GM13976 (cell line): Measurements from ENCODE around the gene TDG.

Experiments used
- DNase-seq: peaks from one replicate; pipeline ENCODE4 v3.0.0; 2012; ENCODE audit warnings: low spot score
- in situ Hi-C: fragments of 300-500 bp; cut with MboI; formaldehyde crosslinking; loops from one replicate; pipeline ENCODE4 v1.12.0; 2022; ENCODE audit warnings: low sequenced_read_pairs, mixed read lengths, inconsistent platforms; ENCODE audit not compliant: unreplicated experiment
- TF ChIP-seq, protein P1 (sequence below): IDR thresholded peaks from 2 replicates; pipeline ENCODE4 v1.5.1; 2012; ENCODE audit warnings: borderline replicate concordance, mild to moderate bottlenecking; ENCODE audit not compliant: insufficient read depth; ENCODE audit errors: extremely low read depth, missing control alignments, control extremely low read depth

The TDG gene

DNA sequence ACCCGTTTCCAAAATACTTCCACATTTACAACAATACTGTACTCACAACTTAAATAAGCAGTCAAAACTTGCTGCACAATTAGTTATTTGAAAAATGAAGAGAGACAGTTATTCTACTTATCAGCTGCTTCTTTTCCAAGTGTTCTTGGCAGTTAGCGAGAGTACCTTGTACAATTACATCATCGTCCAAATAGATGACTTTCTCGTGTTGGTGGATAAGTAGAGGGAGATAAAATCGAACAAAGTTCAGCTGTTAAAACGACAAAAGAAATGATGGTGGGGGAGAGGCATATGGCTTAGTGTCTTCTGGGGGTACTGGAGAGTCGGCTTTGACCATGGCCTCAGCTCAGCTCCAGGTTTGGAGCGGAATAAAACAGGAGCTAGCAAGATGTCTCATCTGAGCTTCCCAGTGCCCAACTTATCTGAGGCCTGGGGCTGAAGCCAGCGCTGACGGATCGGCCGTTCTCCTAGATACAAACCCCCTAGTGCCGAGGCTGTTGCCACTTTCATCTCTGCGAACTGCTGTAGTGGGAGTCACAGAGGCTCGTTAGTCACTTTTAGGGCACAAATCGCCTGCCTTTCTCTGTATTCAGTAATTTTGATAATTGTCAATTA lies 31.7 kb downstream of the TDG start:
- TF ChIP-seq, protein P1, sequence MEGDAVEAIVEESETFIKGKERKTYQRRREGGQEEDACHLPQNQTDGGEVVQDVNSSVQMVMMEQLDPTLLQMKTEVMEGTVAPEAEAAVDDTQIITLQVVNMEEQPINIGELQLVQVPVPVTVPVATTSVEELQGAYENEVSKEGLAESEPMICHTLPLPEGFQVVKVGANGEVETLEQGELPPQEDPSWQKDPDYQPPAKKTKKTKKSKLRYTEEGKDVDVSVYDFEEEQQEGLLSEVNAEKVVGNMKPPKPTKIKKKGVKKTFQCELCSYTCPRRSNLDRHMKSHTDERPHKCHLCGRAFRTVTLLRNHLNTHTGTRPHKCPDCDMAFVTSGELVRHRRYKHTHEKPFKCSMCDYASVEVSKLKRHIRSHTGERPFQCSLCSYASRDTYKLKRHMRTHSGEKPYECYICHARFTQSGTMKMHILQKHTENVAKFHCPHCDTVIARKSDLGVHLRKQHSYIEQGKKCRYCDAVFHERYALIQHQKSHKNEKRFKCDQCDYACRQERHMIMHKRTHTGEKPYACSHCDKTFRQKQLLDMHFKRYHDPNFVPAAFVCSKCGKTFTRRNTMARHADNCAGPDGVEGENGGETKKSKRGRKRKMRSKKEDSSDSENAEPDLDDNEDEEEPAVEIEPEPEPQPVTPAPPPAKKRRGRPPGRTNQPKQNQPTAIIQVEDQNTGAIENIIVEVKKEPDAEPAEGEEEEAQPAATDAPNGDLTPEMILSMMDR = no peak
- in situ Hi-C loops = no loop called here
- no peak for DNase-seq

DNA sequence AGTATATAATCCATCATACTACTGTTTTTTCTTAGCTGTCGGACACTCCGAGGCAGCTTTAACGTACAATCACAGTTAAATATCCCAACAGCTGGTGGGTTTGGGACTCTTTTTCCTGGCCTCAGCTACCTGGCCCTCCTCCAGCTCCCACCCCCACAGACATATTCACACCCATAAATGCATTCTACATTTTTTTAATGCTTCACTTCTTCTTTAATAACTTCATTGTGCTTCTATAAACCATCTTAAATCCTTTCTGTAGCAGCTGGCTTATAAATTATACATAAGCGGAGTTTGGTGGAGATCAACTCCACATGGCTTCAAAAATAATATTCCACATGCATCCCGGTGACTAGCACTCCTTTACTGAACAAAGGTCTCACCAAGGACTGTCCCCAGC lies 33.3 kb downstream of the TDG start:
- TF ChIP-seq, protein P1 = no peak
- DNase-seq = no peak
- in situ Hi-C loops = no loop called here

DNA sequence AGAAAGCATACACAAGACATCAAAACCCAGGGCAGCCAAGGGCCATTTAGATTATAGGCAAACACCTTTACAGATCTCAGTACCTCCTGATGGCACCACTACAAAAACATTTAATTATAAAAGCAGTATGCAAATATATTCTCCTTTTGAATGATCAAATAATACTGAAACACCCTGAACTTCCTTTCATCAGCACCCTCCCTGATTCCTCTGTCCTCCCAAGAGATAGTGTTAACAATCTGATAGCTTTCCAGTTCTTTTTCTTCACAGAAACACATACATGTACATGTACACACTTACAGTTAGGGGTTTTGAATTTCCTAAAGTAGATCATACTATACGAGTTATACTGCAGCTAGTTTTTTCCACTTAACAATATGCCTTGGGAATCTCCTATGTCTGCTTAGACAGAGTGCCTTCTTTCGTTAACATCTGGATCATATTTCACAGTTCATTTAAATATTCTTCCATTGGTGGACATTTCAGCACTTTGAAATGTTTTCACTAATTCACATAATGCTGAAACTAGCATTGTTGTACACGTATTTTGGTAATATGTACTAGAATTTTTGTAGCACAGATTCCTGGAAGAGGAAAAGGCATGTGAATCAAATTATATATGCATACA lies 35.2 kb downstream of the TDG start:
- in situ Hi-C loops = no loop called here
- DNase-seq = no peak
- TF ChIP-seq, protein P1 = no peak

DNA sequence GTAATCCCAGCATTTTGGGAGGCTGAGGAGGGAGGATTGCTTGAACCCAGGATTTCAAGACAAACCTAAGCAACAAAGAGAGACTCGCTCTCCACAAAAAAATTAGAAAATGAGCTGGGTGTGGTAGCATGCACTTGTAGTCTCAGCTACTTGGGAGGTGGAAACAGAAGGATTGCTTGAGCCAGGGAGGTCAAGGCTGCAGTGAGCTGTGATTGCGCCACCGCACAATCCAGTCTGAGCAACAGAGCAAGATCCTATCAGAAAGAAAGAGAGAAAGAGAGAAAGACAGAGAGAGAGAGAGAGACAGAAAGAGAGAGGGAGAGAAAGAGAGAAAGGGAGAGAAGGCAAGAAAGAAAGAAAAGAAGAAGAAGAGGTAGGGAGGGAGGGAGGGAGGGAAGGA lies 37.0 kb downstream of the TDG start:
- TF ChIP-seq, protein P1 = no peak
- DNase-seq = no peak
- in situ Hi-C loops = no loop called here

DNA sequence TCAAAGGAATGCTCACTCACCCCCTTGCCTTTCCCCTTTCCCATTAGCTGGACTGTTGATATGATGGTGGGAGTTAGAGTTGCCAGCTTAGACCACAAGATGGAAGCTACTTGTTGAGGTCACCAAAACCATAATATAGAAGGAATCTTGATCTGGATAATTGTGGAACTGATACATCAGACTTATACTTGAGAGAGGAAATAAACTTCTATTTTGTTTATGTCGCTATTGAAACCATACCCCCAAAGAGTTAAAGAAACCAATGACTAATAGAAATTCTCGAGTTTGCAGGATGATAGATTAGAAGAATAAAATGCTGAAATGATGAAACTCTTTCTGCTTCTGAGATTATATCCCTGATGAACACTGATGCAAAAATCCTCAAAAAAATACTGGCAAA lies 37.9 kb downstream of the TDG start:
- TF ChIP-seq, protein P1 = no peak
- no peak for DNase-seq
- in situ Hi-C loops = no loop called here

DNA sequence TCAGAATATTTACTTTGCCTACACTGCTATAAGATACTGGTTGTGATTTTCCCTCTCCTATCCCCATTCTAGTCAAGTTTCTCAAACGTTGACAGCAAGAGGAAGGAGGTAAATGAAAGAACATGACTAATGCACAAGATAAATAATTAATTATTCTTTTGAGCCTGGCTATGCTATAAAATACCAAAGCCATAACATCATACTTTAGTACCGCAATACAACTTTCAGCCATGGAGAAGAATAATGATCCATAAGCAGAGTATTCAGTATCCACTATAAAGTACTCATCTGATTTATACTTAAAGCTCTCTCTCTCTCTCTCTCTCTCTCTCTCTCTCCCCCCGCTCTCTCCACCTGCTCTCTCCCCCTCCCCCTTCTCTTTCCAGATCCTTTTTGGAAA lies 41.3 kb downstream of the TDG start:
- in situ Hi-C loops = no loop called here
- TF ChIP-seq, protein P1 = no peak
- DNase-seq = no peak
